ENCODE measurements around the gene MAP2K3. TPM values are rescaled to one million over a fixed set of nuclear protein-coding genes. Genes with fewer than 3 reads are reported as not detected.
"Not testable (repeated sequence)": the region's sequence is repeated elsewhere in the genome, so short reads cannot be mapped to it uniquely, and the experiment has no call there.

The MAP2K3 gene
- total RNA-seq, 1 donor from 2014 or later: 3.5 TPM

DNA sequence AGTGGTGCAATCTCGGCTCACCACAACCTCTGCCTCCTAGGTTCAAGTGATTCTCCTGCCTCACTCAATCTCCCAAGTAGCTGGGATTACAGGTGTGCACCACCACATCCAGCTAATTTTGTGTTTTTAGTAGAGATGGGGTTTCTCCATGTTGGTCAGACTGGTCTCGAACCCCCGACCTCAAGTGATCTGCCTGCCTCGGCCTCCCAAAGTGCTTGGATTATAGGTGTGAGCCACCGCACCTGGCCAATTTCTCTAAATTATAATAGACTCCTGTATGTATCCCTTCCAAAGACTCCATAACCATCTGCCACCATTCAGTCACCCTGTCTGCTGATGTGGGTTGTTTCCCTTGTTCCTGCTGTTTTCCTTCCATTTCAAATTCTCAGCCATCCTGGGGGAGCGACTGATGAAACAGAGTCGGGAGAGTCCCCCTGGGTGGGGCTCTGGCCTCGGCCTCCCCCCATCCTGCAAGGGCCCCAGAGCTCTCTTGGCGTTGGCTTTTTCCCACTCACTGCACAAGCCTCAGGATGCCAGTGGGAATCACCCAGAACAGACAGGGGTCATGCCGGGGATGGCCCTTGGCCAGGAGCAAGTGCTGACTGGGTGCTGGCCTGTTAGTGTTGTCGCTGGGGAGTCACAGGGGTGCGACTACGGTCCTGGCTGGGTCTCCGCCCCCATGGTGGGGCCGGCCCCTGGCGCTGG, 25.7 kb downstream of the MAP2K3 start:
- H3K36me3 ChIP-seq; H3K9me3 ChIP-seq (ENCODE audit: low read depth); DNase-seq (ENCODE audit: low spot score); H3K27me3 Mint-ChIP-seq (ENCODE audit: insufficient read depth, low read depth); H3K4me3 ChIP-seq; H3K9me3 Mint-ChIP-seq; H3K9ac ChIP-seq; H3K4me2 ChIP-seq; H3K27me3 ChIP-seq; H3K27ac ChIP-seq; H3K4me1 ChIP-seq; H3K4me3 Mint-ChIP-seq; H3F3A ChIP-seq (ENCODE audit: low read depth); H3K27ac Mint-ChIP-seq; H3K36me3 Mint-ChIP-seq; H2AFZ ChIP-seq (replicated peaks); H3K79me2 ChIP-seq (ENCODE audit: low read depth); H3K4me1 Mint-ChIP-seq; H4K20me1 ChIP-seq (ENCODE audit: low read depth): not testable (repeated sequence)

DNA sequence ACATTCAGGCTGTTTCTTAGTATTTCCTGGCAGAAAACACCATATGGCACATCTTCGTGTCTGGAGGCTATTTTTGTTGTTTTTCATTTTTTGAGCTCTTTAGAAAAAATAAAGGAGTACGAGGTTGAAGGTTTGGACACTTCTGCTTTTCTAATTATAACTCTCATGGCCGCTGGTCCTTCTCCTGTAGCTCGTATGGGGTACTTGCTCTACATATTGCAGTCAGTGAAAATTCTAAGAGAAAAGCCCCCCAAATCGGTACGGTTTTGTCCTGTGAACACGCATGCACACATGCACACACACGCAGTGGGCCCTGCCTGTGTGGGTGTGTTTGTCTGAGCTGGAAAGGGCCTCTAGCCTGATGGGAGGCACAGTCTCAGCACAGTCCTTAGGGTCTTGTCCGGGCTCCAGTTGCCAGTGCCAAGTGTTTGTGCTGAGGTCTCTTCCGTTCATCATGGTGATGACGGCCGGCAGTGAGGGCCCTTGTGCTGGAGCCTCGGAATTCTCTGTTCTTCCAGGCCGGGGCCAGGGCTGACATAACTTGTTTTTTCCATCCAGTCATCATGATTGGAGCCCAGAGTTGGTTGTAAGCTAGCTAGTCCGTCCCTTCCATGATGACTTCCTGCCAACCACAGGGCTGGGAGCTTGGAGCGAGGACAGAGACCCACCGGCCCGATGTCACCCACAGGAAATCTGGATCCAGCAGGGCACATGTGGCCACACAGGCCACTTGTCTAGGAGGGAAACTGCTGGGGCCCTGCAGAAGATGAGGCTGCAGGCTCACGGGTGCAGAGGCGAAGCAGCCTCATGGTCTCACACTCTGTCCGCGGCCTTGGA, 26.5 kb downstream of the MAP2K3 start:
- H3K27ac ChIP-seq; H3K27ac Mint-ChIP-seq; H3K9me3 ChIP-seq (ENCODE audit: low read depth); H4K20me1 ChIP-seq (ENCODE audit: low read depth); H3K27me3 ChIP-seq; H3K9me3 Mint-ChIP-seq; H3F3A ChIP-seq (ENCODE audit: low read depth); H3K79me2 ChIP-seq (ENCODE audit: low read depth); H3K4me1 Mint-ChIP-seq; H3K27me3 Mint-ChIP-seq (ENCODE audit: insufficient read depth, low read depth); H3K9ac ChIP-seq; H2AFZ ChIP-seq (replicated peaks); DNase-seq (ENCODE audit: low spot score); H3K4me3 Mint-ChIP-seq; H3K36me3 ChIP-seq; H3K4me1 ChIP-seq; H3K4me2 ChIP-seq; H3K36me3 Mint-ChIP-seq; H3K4me3 ChIP-seq: not testable (repeated sequence)

DNA sequence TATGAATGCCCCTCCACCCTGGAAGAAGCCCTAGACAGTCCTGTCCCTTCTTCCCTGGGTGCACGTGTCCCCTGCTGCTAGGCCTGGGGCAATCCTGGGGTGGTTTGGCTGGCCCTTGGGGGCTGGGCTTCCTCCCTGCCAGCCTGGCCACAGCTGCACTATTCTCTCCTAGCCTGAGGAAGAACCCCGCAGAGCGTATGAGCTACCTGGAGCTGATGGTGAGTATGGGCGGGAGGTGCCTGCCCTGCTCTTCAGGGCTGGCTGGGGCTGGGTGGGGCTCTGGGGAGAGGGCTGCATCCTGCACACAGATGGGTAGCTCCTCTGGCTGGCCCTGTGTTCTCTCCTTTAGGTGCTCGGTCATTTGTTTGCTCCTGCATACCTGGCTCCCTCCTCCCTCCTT, 28.8 kb downstream of the MAP2K3 start:
- peaks cover 8% of the 10 kb centered on the region for H3K36me3 Mint-ChIP-seq
- no peak overlapping the region for H3K4me2 ChIP-seq
- no peak overlapping the region for H3K9ac ChIP-seq
- no peak overlapping the region for H3K4me3 Mint-ChIP-seq
- no peaks in the 10 kb centered on the region for H4K20me1 ChIP-seq (ENCODE audit: low read depth)
- H3K27ac Mint-ChIP-seq: no peak overlapping the region
- peaks cover 10% of the 10 kb centered on the region for H3F3A ChIP-seq (ENCODE audit: low read depth)
- peaks cover 3% of the 10 kb centered on the region for H3K9me3 Mint-ChIP-seq
- DNase-seq (ENCODE audit: low spot score): no peak
- no peaks in the 10 kb centered on the region for H3K9me3 ChIP-seq (ENCODE audit: low read depth)
- H3K27me3 Mint-ChIP-seq (ENCODE audit: insufficient read depth, low read depth): peaks cover 4% of the 10 kb centered on the region
- no peak overlapping the region for H2AFZ ChIP-seq (replicated peaks)
- H3K4me3 ChIP-seq: no peak overlapping the region
- no peak overlapping the region for H3K27ac ChIP-seq
- H3K27me3 ChIP-seq: peaks cover 15% of the 10 kb centered on the region
- peaks cover under 1% of the 10 kb centered on the region for H3K4me1 ChIP-seq
- TF ChIP-seq, protein P1, sequence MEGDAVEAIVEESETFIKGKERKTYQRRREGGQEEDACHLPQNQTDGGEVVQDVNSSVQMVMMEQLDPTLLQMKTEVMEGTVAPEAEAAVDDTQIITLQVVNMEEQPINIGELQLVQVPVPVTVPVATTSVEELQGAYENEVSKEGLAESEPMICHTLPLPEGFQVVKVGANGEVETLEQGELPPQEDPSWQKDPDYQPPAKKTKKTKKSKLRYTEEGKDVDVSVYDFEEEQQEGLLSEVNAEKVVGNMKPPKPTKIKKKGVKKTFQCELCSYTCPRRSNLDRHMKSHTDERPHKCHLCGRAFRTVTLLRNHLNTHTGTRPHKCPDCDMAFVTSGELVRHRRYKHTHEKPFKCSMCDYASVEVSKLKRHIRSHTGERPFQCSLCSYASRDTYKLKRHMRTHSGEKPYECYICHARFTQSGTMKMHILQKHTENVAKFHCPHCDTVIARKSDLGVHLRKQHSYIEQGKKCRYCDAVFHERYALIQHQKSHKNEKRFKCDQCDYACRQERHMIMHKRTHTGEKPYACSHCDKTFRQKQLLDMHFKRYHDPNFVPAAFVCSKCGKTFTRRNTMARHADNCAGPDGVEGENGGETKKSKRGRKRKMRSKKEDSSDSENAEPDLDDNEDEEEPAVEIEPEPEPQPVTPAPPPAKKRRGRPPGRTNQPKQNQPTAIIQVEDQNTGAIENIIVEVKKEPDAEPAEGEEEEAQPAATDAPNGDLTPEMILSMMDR (IDR thresholded peaks at IDR 0.05): no peak
- no peak for TF ChIP-seq EZH2 (IDR thresholded peaks at IDR 0.05)
- H3K36me3 ChIP-seq: no peaks in the 10 kb centered on the region
- H3K4me1 Mint-ChIP-seq: peaks cover 2% of the 10 kb centered on the region
- H3K79me2 ChIP-seq (ENCODE audit: low read depth): no peaks in the 10 kb centered on the region

DNA sequence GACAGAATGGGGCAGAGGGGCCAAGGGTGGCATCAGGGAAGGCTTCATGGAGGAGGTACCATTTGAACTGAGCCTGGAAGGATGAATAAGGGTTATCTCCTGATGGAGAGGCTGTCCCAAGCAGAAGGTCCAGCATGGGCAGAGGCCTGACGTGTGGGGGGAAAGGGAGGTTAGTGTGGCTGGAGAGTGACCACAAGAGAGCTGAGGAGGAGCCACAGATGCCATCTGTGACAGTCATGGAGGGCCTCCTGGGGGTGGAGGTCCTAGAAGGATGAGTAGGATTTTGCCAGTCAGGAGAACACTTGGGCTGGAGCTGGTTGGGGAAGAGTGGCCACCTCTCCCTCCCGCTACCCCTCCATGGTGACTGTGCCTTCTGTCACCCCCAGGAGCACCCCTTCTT, 29.2 kb downstream of the MAP2K3 start:
- H4K20me1 ChIP-seq (ENCODE audit: low read depth); H3K4me2 ChIP-seq; H3K9me3 ChIP-seq (ENCODE audit: low read depth); DNase-seq (ENCODE audit: low spot score); H2AFZ ChIP-seq (replicated peaks); H3K9me3 Mint-ChIP-seq; H3K27me3 Mint-ChIP-seq (ENCODE audit: insufficient read depth, low read depth); H3K79me2 ChIP-seq (ENCODE audit: low read depth); H3K9ac ChIP-seq; H3K4me3 Mint-ChIP-seq; H3K4me3 ChIP-seq; H3K27ac ChIP-seq; H3K4me1 ChIP-seq; H3K4me1 Mint-ChIP-seq; H3K27ac Mint-ChIP-seq; H3K36me3 Mint-ChIP-seq; H3K36me3 ChIP-seq: not testable (repeated sequence)
- peaks cover 20% of the 10 kb centered on the region for H3K27me3 ChIP-seq
- H3F3A ChIP-seq (ENCODE audit: low read depth): peaks cover 14% of the 10 kb centered on the region

DNA sequence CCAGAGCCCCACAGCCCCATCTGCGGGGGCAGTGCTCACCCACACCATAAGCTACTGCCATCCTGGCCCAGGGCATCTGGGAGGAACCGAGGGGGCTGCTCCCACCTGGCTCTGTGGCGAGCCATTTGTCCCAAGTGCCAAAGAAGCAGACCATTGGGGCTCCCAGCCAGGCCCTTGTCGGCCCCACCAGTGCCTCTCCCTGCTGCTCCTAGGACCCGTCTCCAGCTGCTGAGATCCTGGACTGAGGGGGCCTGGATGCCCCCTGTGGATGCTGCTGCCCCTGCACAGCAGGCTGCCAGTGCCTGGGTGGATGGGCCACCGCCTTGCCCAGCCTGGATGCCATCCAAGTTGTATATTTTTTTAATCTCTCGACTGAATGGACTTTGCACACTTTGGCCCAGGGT, 29.8 kb downstream of the MAP2K3 start:
- H3K27ac Mint-ChIP-seq; H3K4me1 ChIP-seq; H3K79me2 ChIP-seq (ENCODE audit: low read depth); H3K4me3 Mint-ChIP-seq; H2AFZ ChIP-seq (replicated peaks); H3K4me1 Mint-ChIP-seq; H3K9me3 ChIP-seq (ENCODE audit: low read depth); H4K20me1 ChIP-seq (ENCODE audit: low read depth); H3K27me3 Mint-ChIP-seq (ENCODE audit: insufficient read depth, low read depth); H3K9me3 Mint-ChIP-seq; H3K36me3 Mint-ChIP-seq; DNase-seq (ENCODE audit: low spot score); H3K4me3 ChIP-seq; H3K36me3 ChIP-seq; H3K27ac ChIP-seq; H3K9ac ChIP-seq; H3K4me2 ChIP-seq: not testable (repeated sequence)
- peaks cover 19% of the 10 kb centered on the region for H3F3A ChIP-seq (ENCODE audit: low read depth)
- peaks cover 25% of the 10 kb centered on the region for H3K27me3 ChIP-seq

DNA sequence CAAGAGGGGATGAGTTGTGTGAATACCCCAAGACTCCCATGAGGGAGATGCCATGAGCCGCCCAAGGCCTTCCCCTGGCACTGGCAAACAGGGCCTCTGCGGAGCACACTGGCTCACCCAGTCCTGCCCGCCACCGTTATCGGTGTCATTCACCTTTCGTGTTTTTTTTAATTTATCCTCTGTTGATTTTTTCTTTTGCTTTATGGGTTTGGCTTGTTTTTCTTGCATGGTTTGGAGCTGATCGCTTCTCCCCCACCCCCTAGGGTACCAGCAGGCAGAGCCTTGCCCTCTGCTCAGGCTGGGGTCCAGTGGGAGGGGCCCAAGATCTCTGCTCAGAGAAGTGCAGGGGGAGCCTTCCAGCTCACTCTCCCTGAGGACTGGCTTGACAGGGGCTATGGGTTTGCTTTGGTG, 30.2 kb downstream of the MAP2K3 start:
- H3K36me3 Mint-ChIP-seq; H3K79me2 ChIP-seq (ENCODE audit: low read depth); H3K9ac ChIP-seq; H3K27ac Mint-ChIP-seq; H3K27me3 Mint-ChIP-seq (ENCODE audit: insufficient read depth, low read depth); H4K20me1 ChIP-seq (ENCODE audit: low read depth); H3K27ac ChIP-seq; H3K36me3 ChIP-seq; H2AFZ ChIP-seq (replicated peaks); H3K4me1 Mint-ChIP-seq; H3K4me1 ChIP-seq; H3K4me3 Mint-ChIP-seq; H3K9me3 ChIP-seq (ENCODE audit: low read depth); H3K4me2 ChIP-seq; DNase-seq (ENCODE audit: low spot score); H3K4me3 ChIP-seq; H3K9me3 Mint-ChIP-seq: not testable (repeated sequence)
- Histone ChIP-seq H3K27me3 (peaks cover 29% of the 10 kb centered on the region), H3F3A (ENCODE audit: low read depth) (peaks cover 22% of the 10 kb centered on the region)

DNA sequence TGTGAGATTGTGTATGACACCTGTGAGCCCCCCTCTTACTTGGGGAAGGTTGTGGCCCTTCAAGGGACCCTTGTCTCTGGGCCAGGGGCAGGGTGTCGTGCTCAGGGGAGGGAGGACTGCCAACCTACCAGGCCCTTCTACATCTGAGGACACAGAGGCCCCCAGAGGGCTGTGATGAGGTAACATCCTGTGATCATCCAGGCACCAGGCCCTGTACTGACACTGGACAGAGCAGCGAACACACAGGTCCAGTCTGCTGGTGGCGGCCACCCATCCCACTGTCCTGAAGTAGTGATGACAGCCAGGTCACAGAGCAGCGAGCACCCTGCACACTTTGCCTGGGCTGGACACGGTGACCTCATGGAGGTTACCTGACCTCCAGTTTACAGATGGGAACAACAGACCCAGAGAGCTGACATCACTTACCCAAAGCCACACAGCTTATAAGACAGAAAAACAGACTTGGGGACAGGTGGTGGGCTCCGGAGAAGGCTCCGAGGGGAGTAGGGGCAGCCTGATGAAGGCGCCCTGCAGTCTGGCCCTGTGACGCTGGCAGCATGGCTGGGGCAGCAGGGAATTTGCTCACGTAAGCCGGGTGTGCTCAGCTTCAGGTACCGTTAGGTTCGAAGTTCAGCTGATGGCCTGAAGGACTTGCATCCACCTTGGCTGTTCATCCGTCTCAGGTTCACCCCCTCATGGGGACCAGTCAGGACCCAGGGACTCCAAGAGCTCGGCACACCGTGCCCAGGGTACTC, 30.9 kb downstream of the MAP2K3 start:
- not testable (repeated sequence) for H3K4me1 ChIP-seq; H3K4me3 Mint-ChIP-seq; H3K36me3 ChIP-seq; H3K27ac ChIP-seq; H3K27ac Mint-ChIP-seq; H2AFZ ChIP-seq (replicated peaks); H3K4me2 ChIP-seq; H4K20me1 ChIP-seq (ENCODE audit: low read depth); H3K4me1 Mint-ChIP-seq; H3K79me2 ChIP-seq (ENCODE audit: low read depth); H3K9me3 ChIP-seq (ENCODE audit: low read depth); H3K36me3 Mint-ChIP-seq; H3K4me3 ChIP-seq; H3K9me3 Mint-ChIP-seq; H3K9ac ChIP-seq; DNase-seq (ENCODE audit: low spot score)
- H3F3A ChIP-seq (ENCODE audit: low read depth): peaks cover 22% of the 10 kb centered on the region
- peaks cover 13% of the 10 kb centered on the region for H3K27me3 Mint-ChIP-seq (ENCODE audit: insufficient read depth, low read depth)
- peaks cover 36% of the 10 kb centered on the region for H3K27me3 ChIP-seq
